ENCODE results near the gene VWC2. TPM values are rescaled to one million over a fixed set of nuclear protein-coding genes. Genes with fewer than 3 reads are reported as not detected.
A peak's percentile ranks its signal among the peaks of the same experiment; 100 is the strongest.

The VWC2 gene
- total and polyA plus RNA-seq, 2 of the 13 experiments (the other 11 are each of a cell fraction or from before 2014, with no cell fraction given): not detected

DNA sequence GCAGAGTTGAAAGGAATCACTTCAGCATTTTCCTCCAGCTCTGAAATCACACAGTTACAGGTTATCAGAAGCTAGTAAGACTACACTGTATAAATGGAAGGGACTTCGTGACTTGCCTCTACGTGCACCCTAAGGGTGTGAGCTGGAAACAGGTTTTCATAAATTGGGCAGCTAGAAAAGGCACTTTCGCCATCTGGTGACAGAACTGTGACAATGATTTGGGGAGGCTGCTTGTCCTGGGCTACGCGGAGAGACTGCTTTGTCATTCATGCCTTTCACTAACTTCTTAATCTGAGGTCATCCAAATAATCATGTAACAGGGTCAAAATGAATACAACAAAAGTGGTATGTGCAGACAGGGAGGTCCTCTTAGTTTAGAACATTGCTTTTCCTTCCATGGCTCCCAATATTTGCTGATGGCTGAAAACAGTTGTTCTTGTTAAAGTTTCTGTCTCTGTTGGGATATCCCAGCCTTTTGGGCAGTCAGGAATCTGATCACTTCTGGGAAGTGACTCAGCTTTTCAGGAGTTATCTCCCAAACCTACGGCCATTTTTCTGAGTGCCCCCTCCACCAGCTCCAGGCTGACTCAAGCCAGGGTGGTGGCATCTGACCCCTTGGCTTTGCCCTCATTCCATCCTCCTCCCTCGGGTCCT is 17.8 kb downstream of the VWC2 start:
- DNase-seq (ENCODE audit: low spot score) (peak; percentile 28), ATAC-seq (peak; percentile 83), FAIRE-seq (peak; percentile 65)
- H3K27me3 ChIP-seq (ENCODE audit: control insufficient read depth in 1 of 2, insufficient read depth in 2 of 2, low read length in 2 of 2): no peaks in the 10 kb centered on the region
- peak; percentile 18; the same call in 1 of the 2 replicates for TF ChIP-seq SMC3 (IDR thresholded peaks at IDR 0.05; ENCODE audit: low read length)
- TF ChIP-seq, protein P1, sequence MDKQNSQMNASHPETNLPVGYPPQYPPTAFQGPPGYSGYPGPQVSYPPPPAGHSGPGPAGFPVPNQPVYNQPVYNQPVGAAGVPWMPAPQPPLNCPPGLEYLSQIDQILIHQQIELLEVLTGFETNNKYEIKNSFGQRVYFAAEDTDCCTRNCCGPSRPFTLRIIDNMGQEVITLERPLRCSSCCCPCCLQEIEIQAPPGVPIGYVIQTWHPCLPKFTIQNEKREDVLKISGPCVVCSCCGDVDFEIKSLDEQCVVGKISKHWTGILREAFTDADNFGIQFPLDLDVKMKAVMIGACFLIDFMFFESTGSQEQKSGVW (CRISPR knock-in tag; IDR thresholded peaks at IDR 0.05; ENCODE audit: borderline replicate concordance): no peak
- TF ChIP-seq ZBTB34 (CRISPR knock-in tag; IDR thresholded peaks at IDR 0.05): no peak
- TF ChIP-seq, protein P2, sequence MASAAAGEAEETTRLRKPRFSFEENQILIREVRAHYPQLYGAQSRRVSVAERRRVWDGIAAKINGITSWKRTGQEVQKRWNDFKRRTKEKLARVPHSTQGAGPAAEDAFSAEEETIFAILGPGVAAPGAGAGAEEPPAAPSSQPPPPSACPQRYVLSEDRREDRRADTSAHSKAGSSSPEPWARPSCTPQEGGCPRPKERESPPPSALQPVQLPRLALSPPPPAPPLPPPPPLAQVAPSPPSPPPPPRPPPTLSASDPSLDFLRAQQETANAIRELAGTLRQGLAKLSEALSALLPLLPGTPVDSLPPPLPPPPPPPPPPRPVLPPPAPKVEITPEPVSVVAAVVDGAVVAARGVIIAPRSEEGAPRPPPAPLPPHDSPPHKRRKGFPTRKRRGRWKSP (CRISPR knock-in tag; IDR thresholded peaks at IDR 0.05): no peak
- TF ChIP-seq STAG1 (CRISPR knock-in tag; IDR thresholded peaks at IDR 0.05): peak; percentile 72
- peak; percentile 64 for TF ChIP-seq CTCF (CRISPR knock-in tag; IDR thresholded peaks at IDR 0.05)
- no peak overlapping the region for H3K4me3 ChIP-seq (replicated peaks in 1 of 3; ENCODE audit: insufficient read depth in 1 of 3, low read depth in 2 of 3, low read length in 3 of 3)
- H3K36me3 ChIP-seq (replicated peaks in 1 of 2; ENCODE audit: control insufficient read depth in 1 of 2, insufficient read depth in 2 of 2, low read length in 2 of 2): no peaks in the 10 kb centered on the region
- in situ Hi-C loops (cut with HindIII; ENCODE audit: extremely low pct_ligation_motif_present, low pct_unique_long_range_greater_than_20kb) (no loop called here), intact Hi-C loops (cut with micrococcal nuclease; ENCODE audit: unreplicated experiment) (loop anchor here (2.0 to 5.0 kb wide), 4 partner anchors 309 to 790 kb away; no protein-coding TSS in a partner anchor)
- H3K27ac ChIP-seq (ENCODE audit: extremely low read length, insufficient read depth, low read length): no peak overlapping the region
- BruUV-seq (replicated peaks): no TSS peak
- CTCF ChIA-PET (ENCODE audit: low intra/inter-chr PET ratio, low total read pairs): no interaction called here
- no peaks in the 10 kb centered on the region for H3K79me2 ChIP-seq (ENCODE audit: insufficient read depth, low read length)
- WGBS (ENCODE audit: low lambda C conversion rate): 4% methylated on average over 7 of the region's 7 CpGs
- H3K9me3 ChIP-seq (ENCODE audit: low read length): no peaks in the 10 kb centered on the region
- H4K20me1 ChIP-seq (ENCODE audit: insufficient read depth, low read length): no peaks in the 10 kb centered on the region
- H3K9ac ChIP-seq (ENCODE audit: insufficient read depth, low read depth, low read length): no peak overlapping the region
- H3K4me1 ChIP-seq (ENCODE audit: insufficient read depth, low read length): no peaks in the 10 kb centered on the region
- H3K4me2 ChIP-seq (ENCODE audit: low read depth, low read length): no peak overlapping the region
- POLR2A ChIA-PET: no interaction called here
- no peak overlapping the region for H2AFZ ChIP-seq (ENCODE audit: low read length)

Measured in HepG2 (cell line).